K562 (cell line): Measurements from ENCODE around the gene NET1. TPM values are rescaled to one million over a fixed set of nuclear protein-coding genes. Genes with fewer than 3 reads are reported as not detected.

Experiments
- ATAC-seq: fragments of 200-7000 bp; cut with Tn5 transposase; 3 replicates; pipeline ENCODE4 v1.9.1; 2020; ENCODE audit warnings: moderate library complexity
- BruUV-seq: library from RNA; stranded (reverse); fragments of 400-500 nt; replicated peaks from 2 replicates; lab custom pipeline; 2021; lab: Mats Ljungman, UMichigan
- CTCF ChIA-PET: fragments of 300-600 bp; formaldehyde crosslinking; extraction: SDS; loops from one replicate; lab custom pipeline; 2021; ENCODE audit warnings: low intra/inter-chr PET ratio; lab: Yijun Ruan, JAX
- POLR2A ChIA-PET: fragments of 300-600, 350-650 bp; sonication (Branson Sonifier 250); formaldehyde crosslinking; extraction: SDS; loops from one replicate; lab custom pipeline; 2021; ENCODE audit warnings: antibody characterized with exemption, inconsistent platforms; lab: Yijun Ruan, JAX
- DNase-seq, 4 experiments: peaks; one replicate each; pipeline versions ENCODE4 v3.0.0 to v3.0.0-alpha.2; 2011 to 2018; ENCODE audit warnings: low spot score in 3 of 4, mixed read lengths in 3 of 4; ENCODE audit errors: extremely low read depth in 1 of 4
- FAIRE-seq: peaks from 2 replicates; lab custom pipeline; 2011; peaks lifted over from hg19 to GRCh38; lab: Jason Lieb, UNC
- H2AFZ ChIP-seq: 2 replicates; pipeline ENCODE4 v1.6.0; 2011; ENCODE audit warnings: low read depth, low read length, control low read depth, inconsistent platforms
- H3K27ac ChIP-seq: fragments of 200-600 bp; 3 replicates; pipeline ENCODE4 v1.8.0; 2011; ENCODE audit warnings: low read depth, mild to moderate bottlenecking, control low read depth, inconsistent platforms, low read length, moderate library complexity, mixed read lengths; ENCODE audit errors: extremely low read depth
- H3K27me3 ChIP-seq, 2 experiments: fragments of 300-600 bp in 1 of 2; 2 replicates in 1 of 2; 3 replicates in 1 of 2; pipeline versions ENCODE4 v1.6.0 to v1.8.0; 2011; ENCODE audit warnings: inconsistent platforms in 2 of 2, low read length in 2 of 2, mild to moderate bottlenecking in 1 of 2, mixed read lengths in 1 of 2, moderate library complexity in 1 of 2; ENCODE audit not compliant: control insufficient read depth in 2 of 2, insufficient read depth in 2 of 2
- H3K36me3 ChIP-seq: fragments of 300-600 bp; 3 replicates; pipeline ENCODE4 v1.8.0; 2011; ENCODE audit warnings: mild to moderate bottlenecking, low read length, inconsistent platforms; ENCODE audit not compliant: control insufficient read depth, insufficient read depth
- H3K4me1 ChIP-seq, 2 experiments: fragments of 200-600 bp in 1 of 2; replicated peaks in 1 of 2; 2 replicates in 1 of 2; 3 replicates in 1 of 2; pipeline versions ENCODE4 v1.5.1 to v1.8.0; 2011; ENCODE audit warnings: inconsistent platforms in 2 of 2, low read length in 2 of 2, mild to moderate bottlenecking in 1 of 2, mixed read lengths in 1 of 2, moderate library complexity in 1 of 2; ENCODE audit not compliant: control insufficient read depth in 2 of 2, insufficient read depth in 2 of 2
- H3K4me2 ChIP-seq: 2 replicates; pipeline ENCODE4 v1.6.1; 2011; ENCODE audit warnings: low read length, control low read depth, inconsistent platforms, mixed read lengths; ENCODE audit not compliant: insufficient read depth
- H3K4me3 ChIP-seq: fragments of 200-600 bp; sonication (generic), shearing (Covaris generic); 2 replicates; pipeline ENCODE4 v1.5.1; 2016; ENCODE audit warnings: control low read depth, inconsistent platforms
- H3K79me2 ChIP-seq: fragments of 200-600 bp; 3 replicates; pipeline ENCODE4 v1.8.0; 2011; ENCODE audit warnings: low read length, inconsistent platforms; ENCODE audit not compliant: control insufficient read depth, insufficient read depth
- H3K9ac ChIP-seq, 2 experiments: 2 replicates each; pipeline versions ENCODE4 v1.6.0 to v1.6.1; 2011; ENCODE audit warnings: low read depth in 2 of 2, low read length in 2 of 2, control low read depth in 1 of 2, inconsistent platforms in 1 of 2, mild to moderate bottlenecking in 1 of 2, mixed read lengths in 1 of 2; ENCODE audit not compliant: insufficient read depth in 1 of 2
- H3K9me1 ChIP-seq: one replicate; pipeline ENCODE4 v1.6.0; 2011; ENCODE audit warnings: inconsistent platforms, mild to moderate bottlenecking, low read length, moderate library complexity; ENCODE audit not compliant: control insufficient read depth, insufficient read depth
- H3K9me3 ChIP-seq: replicated peaks from 2 replicates; pipeline ENCODE4 v1.5.1; 2011; ENCODE audit warnings: low read depth, low read length, inconsistent platforms; ENCODE audit not compliant: control insufficient read depth, insufficient read depth
- H4K20me1 ChIP-seq: replicated peaks from 2 replicates; pipeline ENCODE4 v1.6.1; 2011; ENCODE audit warnings: low read length, inconsistent platforms, mixed read lengths; ENCODE audit not compliant: control insufficient read depth, insufficient read depth
- BCL6 ChIP-seq: fragments of 250-450 bp; sonication (Bioruptor Pico); IDR thresholded peaks from 2 replicates; pipeline ENCODE4 v1.4.0; 2020
- MED1 ChIP-seq: sonication (generic); formaldehyde crosslinking; IDR thresholded peaks from 2 replicates; pipeline ENCODE4 v1.8.1; 2023; ENCODE audit warnings: missing genetic modification reagents, borderline replicate concordance
- POLR2A ChIP-seq: fragments of 450-650 bp; conservative IDR thresholded peaks from 2 replicates; pipeline ENCODE4 v1.6.1; 2016
- ZBTB8A ChIP-seq: fragments of 450-650 bp; IDR thresholded peaks from 2 replicates; pipeline ENCODE4 v1.6.1; 2018; ENCODE audit warnings: mild to moderate bottlenecking, moderate library complexity; ENCODE audit not compliant: partially characterized antibody
- WGBS: fragments of 100-300 bp; shearing (Covaris generic); methylation state at CpG from one replicate; pipeline ENCODE4 v1.1.6; 2016; ENCODE audit warnings: low coverage, mixed read lengths; ENCODE audit not compliant: insufficient coverage; ENCODE audit errors: missing lambda C conversion rate; 5-methylcytosine and 5-hydroxymethylcytosine counted together
- in situ Hi-C: fragments of 300-500 bp; cut with MboI; formaldehyde crosslinking; loops from 4 replicates; pipeline ENCODE4 v1.15.0; 2018; ENCODE audit warnings: inconsistent platforms, mixed read lengths
- intact Hi-C: fragments of 100-400 bp; cut with micrococcal nuclease; formaldehyde crosslinking; loops from 2 replicates; pipeline ENCODE4 v1.14.2; 2022
- polyA plus RNA-seq, 8 experiments: library from polyadenylated mRNA; depleted of rRNA in 4 of 8; stranded (reverse) in 5 of 8; unstranded in 3 of 8; fragments of >200 nt; fragmentation: Nextera tagmentation in 2 of 8; fragmentation: Illumina TruSeq in 1 of 8; extraction: Ambion mirVana in 2 of 8; extraction: Trizol in 1 of 8; gene quantifications; 2 replicates each; pipeline versions ENCODE4 v1.2.1 to v1.2.3, GENCODE V29; 2011 to 2014; ENCODE audit warnings: inconsistent platforms in 1 of 8, missing spikeins in 1 of 8
- total RNA-seq, 7 experiments: library from RNA; depleted of rRNA in 6 of 7; stranded (reverse); fragments of >200 nt in 6 of 7; fragmentation: Illumina TruSeq in 2 of 7; extraction: Trizol in 2 of 7; gene quantifications; 2 replicates each; pipeline versions ENCODE4 v1.2.1 to v1.2.3, GENCODE V29; 2011 to 2021; ENCODE audit warnings: low replicate concordance in 1 of 7

The NET1 gene
- total and polyA plus RNA-seq, 9 of the 15 experiments (the other 6 are each of a cell fraction or from before 2014, with no cell fraction given): 47.4 to 258 (median 106) TPM

- TF ChIP-seq BCL6 (CRISPR knock-in tag): no peak
These were observed 50.5 kb downstream of the NET1 start (continued) for GRCh38 chr10:5462841-5463293.

GRCh38 chr10:5464546-5464945 is 52.2 kb downstream of the NET1 start:
- ATAC-seq: no peak
- no peak for FAIRE-seq
- no TSS peak for BruUV-seq
- no peaks in the 10 kb centered on the region for H3K27me3 ChIP-seq
- no peak overlapping the region for H2AFZ ChIP-seq
- 0 out of 2 replicates have a peak, but pooled peaks have one; percentile 11 for TF ChIP-seq POLR2A
- TF ChIP-seq MED1 (CRISPR knock-in tag): no peak
- TF ChIP-seq ZBTB8A: no peak
- WGBS: 75% methylated on average over 4 of the region's 5 CpGs
- peaks cover 54% of the 10 kb centered on the region for H3K36me3 ChIP-seq
- no peaks in the 10 kb centered on the region for H3K9me1 ChIP-seq
- peaks cover 100% of the 10 kb centered on the region for H3K79me2 ChIP-seq
- H3K4me2 ChIP-seq: no peak overlapping the region
- H3K9ac ChIP-seq: no peak overlapping the region
- H3K4me3 ChIP-seq: no peak overlapping the region
- in situ Hi-C loops: no loop called here
- H4K20me1 ChIP-seq: no peaks in the 10 kb centered on the region
- POLR2A ChIA-PET: interaction anchor here (0.6 to 5.4 kb wide), 4 partner anchors 10 to 158 kb away, joined by 3 to 30 read pairs (median 24); no protein-coding TSS in a partner anchor
- peaks cover 58 to 60% of the 10 kb centered on the region in 2 experiments for H3K4me1 ChIP-seq
- DNase-seq: no peak
- CTCF ChIA-PET: no interaction called here
- no peak overlapping the region for H3K27ac ChIP-seq
- H3K9me3 ChIP-seq: peaks cover 7% of the 10 kb centered on the region
- intact Hi-C loops: loop anchor here (5.0 kb wide), 1 partner anchor 158 kb away; no protein-coding TSS in a partner anchor
